Suprapubic skin (tissue), 4 donors: ENCODE results near the gene CCDC78.

Experiments
- POLR2A ChIP-seq, 2 donors: fragments of 450-650 bp; IDR thresholded peaks; one replicate each; pipeline ENCODE4 v1.6.1; 2017; ENCODE audit warnings: antibody characterized with exemption in 2 of 2, mild to moderate bottlenecking in 2 of 2, moderate library complexity in 2 of 2
- POLR2AphosphoS5 ChIP-seq, 3 donors: sonication (generic); formaldehyde crosslinking; IDR thresholded peaks; one replicate each; pipeline ENCODE4 v1.6.1; 2017; ENCODE audit warnings: antibody characterized with exemption in 3 of 3
- TF ChIP-seq, protein P1 (sequence below), 2 donors: fragments of 200-600 bp in 1 of 2; fragments of 450-650 bp in 1 of 2; sonication (generic) in 1 of 2; IDR thresholded peaks; one replicate each; pipeline ENCODE4 v1.5.1; 2016 to 2019; ENCODE audit warnings: antibody characterized with exemption in 2 of 2, mild to moderate bottlenecking in 1 of 2, moderate library complexity in 1 of 2

DNA sequence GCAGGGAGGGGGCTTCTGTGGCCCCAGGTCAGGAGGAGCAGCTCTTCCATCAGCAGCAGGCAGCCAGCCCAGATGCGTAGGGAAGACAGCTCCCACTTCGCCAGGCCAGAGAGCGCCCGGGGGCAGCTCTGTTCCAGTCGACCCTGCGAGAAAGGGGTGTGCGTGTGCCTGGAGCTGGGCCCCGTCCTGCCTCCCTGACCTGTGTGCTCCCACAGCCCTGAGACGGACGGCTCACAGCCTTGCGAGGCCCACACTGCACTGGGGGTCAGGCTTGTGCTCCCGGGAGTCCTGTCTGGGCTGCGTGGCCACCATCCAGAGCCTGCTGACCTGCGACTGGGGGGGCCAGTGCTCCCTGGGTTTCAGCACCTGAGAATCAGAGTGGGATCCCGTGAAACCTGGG is 33.8 kb upstream of the CCDC78 start:
- TF ChIP-seq POLR2A (IDR thresholded peaks at IDR 0.05) (no peak), POLR2AphosphoS5 (IDR thresholded peaks at IDR 0.05) (no peak)
- TF ChIP-seq, protein P1, sequence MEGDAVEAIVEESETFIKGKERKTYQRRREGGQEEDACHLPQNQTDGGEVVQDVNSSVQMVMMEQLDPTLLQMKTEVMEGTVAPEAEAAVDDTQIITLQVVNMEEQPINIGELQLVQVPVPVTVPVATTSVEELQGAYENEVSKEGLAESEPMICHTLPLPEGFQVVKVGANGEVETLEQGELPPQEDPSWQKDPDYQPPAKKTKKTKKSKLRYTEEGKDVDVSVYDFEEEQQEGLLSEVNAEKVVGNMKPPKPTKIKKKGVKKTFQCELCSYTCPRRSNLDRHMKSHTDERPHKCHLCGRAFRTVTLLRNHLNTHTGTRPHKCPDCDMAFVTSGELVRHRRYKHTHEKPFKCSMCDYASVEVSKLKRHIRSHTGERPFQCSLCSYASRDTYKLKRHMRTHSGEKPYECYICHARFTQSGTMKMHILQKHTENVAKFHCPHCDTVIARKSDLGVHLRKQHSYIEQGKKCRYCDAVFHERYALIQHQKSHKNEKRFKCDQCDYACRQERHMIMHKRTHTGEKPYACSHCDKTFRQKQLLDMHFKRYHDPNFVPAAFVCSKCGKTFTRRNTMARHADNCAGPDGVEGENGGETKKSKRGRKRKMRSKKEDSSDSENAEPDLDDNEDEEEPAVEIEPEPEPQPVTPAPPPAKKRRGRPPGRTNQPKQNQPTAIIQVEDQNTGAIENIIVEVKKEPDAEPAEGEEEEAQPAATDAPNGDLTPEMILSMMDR (IDR thresholded peaks at IDR 0.05): no peak
